Activated CD4-positive, CD25-positive, alpha-beta regulatory T cell treated with anti-CD3 and anti-CD28 coated beads, Interleukin-2, amount 50 U/mL, for 16 hours (primary cell): ENCODE results near the gene CCNG2.

Experiments used
- DNase-seq: peaks from one replicate; pipeline ENCODE4 v3.0.0-alpha.2; 2020; ENCODE audit warnings: low read depth, low spot score

The CCNG2 gene

DNA sequence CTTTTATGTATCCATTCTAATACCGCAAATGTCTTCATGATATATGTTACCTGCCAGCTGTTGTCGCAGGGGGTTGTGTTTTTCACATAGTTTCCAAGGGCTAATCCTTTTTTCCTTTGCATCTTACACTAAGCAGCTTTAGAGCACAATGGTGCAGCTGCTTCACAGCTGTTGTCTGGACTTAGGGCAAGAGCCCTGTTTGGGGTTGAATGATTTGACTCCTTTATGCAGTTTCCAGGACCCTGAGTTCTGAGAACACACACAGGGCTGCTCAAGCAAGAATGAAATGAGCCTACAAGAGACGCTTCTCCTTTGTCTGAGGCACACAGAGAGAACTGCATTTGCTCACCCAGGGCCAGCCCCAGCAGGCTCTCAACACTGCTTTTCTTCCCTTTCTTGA lies 20.2 kb downstream of the CCNG2 start:
- no peak for DNase-seq

DNA sequence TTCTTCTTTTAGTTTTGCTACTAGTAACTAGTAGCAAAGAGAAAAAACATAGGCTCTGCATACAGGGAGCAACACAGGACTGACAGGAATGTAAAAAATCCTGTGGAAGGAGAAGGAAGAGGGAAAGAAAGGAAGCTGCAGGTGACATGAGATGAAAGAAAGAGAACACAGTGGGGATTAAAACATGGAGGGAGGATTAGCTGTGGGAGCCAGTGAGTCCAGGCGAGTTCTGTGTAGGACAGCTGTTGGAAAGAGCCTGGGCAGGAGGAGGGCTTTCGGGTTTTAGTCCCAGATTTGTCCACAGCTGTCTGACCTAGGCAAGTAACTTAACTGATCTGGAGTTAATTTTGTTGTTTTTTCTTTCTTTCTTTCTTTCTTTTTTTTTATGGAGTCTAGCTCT lies 21.6 kb downstream of the CCNG2 start:
- DNase-seq: no peak

DNA sequence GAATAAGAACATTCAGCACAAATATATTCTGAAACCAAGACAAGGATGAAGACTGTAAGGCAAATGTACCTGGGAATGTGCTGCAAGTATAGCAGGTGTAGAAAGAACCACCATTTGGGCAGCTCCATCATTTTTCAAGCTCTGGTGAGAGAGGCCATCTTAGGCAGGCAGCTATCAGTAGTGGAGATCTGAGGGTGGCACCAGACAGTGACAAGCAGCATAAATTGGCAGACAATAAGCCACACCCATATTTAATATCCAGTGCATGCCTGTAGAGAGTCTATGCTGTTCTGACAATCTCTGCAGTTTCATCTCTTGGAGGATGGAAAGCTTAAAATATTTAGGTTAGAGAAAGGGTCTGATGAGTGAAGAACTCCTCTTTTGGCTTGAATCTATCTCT lies 22.5 kb downstream of the CCNG2 start:
- no peak for DNase-seq

DNA sequence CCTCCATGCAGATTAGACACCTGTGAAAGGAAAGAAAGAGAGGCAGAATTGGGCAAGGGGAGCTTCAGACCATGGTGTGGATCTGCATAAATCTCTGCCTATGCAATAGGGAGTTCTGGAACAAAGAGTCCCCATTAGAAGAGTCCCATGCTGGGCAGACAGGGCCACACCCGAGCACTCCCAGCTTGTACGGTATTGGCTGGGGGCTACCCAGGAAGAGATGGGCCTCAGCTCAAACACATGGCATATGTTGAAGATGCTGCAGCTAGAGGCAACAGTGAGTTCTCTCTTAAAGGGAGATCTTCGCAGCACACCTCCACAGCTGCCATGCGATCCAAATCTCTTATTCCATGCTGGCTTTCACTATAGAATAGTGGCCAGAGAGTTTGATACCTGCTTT lies 24.7 kb downstream of the CCNG2 start:
- no peak for DNase-seq

DNA sequence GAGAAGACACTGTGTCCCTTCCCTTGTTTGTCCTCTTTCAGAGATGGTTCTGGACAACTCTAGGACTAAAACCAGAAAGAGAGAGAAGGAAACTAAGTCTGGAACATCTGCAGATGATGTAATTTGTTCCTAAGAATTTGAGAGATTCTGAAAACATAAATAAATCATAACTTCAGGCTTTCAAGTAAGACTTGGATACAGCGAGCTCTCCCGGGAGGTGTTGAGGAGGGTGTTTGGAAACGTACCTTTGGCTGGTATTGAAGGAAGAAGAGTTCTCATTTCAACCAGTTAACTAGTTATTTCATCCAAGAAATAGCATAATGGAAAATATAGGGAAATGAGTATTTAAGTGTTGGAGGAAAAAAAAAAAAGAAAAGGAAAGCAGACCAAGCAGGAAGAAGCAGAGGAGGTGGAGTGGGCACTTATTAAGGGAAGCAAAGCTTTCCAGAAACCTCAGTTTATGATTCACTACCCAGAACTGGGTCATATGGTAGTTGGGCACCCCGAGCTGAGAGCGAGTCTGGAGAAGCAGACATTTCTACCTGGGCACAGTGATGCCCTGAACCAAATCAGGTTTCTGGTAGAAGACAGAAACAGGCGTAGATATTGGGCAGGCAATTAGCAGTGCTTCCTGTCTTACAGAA lies 26.9 kb downstream of the CCNG2 start:
- no peak for DNase-seq

DNA sequence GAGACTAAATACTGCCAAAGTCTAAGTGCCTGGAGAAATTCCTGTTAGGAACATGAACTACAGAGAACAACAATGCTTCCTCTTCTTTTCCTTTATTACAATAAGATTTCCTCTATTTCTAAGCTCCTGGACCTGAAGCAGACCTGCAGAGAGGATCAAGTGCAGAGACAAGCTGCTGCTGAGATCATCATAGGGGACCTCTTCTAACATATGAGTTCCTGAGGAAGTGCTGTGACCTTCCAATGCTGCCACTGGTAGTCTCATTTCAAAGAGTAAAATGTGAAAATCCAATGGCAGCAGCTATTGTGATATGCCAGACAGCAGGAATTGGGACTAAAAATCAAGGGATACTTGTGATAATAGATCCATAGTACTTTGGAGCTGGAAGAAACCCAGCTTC lies 28.0 kb downstream of the CCNG2 start:
- DNase-seq: no peak

DNA sequence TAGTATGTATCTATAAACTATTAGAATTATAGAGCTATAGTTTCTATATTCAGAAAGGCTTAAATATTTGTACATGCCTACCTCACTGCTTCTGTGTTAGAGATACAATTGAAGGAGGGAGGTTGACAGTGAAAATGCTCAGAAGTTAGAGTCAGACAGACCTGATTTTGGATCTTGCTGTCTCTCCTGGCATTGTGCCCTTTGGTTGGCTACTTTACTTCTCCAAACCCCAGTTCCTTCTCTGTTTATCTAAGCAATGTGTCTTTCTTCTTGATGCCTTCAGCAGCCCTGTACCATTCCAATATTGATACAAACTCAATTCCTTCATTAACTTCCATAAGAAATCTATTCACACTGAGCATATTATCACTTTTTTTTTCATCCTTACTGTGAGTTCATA lies 28.7 kb downstream of the CCNG2 start:
- DNase-seq: no peak

DNA sequence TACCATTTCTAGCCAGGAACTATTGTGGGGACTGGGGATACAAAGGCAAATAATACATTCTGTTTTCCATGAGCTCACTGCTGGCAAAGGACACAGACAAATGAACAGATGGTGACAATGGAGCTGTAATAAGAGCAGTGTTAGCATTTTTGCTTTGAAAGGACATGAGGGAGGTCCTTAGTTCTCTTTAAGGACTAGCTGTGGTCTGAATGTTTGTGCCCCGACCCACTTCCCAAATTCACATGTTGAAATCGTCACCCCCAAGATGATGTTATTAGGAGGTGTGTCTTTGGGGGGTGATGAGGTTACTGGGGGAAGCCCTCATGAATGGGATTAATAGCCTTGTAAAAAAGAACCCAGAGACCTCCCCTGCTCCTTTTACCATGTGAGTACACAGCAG lies 30.3 kb downstream of the CCNG2 start:
- DNase-seq: no peak

DNA sequence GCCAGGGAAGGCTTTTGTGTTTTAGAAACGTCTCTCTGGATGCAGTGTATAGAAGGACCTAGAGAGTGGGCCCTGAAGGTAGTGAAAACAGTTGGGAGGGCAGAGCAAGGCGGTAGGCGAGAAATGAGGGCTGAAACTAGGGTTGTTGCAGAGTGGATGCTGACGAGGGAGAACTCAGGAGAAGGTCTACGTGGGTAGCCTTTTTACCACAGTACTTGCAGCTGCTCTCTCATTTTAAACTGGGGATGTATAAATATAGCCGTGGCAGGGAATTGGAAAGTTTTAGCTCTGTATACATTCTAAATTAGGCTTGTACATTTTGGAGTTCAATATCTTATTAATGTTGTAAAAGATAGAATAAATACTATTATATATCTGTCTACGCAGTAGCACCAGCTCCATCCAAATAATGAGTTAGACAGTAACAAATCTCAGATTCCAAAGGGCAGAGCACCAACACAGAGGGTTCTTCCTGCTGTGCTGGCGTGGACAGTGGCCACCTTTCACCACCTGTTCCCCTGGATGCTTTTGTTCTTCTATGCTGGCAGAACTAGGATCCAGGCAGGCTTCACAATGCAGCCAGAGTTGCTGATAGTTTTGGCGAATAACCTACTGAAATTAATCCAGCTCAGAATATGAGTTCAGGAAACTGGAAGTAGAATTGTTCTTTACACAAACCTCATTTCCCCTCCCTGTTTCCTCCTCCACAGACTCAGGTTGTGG lies 31.7 kb downstream of the CCNG2 start:
- no peak for DNase-seq

DNA sequence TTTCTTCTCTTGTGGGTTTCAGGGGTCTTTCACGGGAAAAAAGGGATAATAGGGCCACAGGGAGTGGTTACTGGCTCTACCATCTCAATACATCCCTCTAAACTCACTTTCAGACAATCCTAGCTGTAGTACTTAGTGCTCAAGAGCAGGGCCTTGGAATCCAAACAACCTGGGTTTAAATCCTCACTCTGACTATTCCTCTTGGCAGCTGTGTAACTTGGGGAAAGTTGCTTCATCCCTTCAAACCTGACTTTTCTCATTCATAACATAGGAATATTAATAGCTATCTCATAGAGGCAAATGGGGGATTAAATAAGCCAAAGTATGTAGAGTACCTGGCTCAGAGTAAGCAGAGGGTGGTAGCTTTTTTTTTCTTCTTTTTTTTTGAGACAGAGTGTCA lies 32.4 kb downstream of the CCNG2 start:
- no peak for DNase-seq

DNA sequence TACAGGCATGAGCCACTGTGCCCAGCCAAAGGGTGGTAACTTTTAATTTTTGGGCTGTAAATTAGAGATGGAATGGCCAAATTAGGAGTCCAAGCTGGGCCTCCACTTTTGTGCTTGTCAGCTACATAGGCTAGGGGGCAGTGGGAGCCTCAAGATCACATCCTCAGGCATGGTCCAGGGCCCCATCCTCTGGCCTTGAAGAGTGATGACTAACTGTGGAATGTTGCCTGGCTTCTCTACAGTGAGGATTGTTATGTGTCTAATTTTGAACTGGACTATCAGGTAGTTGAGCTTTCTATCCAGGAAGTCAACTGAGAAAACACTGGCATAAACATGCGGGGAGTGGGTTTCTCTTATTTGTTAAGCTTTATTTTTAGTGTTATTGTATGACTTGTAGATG lies 33.0 kb downstream of the CCNG2 start:
- DNase-seq: no peak

DNA sequence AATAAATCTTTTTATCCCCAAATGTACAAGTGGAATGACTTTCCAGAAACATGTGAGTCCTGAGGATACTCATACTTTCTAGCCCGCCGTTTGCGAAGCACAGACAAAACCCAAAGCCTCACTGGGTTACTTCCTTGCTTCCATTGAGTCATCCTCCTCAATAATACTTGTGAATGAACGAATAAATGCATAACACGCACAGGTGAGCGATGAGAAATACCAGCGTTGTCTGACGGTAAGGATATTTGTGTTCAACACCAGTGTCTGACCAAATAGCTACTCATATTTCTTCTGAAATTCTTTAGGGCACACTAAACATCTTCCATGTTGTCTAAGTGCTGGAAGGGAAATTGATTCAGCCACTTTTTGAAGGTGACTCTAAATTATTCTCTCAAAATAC lies 36.0 kb downstream of the CCNG2 start:
- no peak for DNase-seq

DNA sequence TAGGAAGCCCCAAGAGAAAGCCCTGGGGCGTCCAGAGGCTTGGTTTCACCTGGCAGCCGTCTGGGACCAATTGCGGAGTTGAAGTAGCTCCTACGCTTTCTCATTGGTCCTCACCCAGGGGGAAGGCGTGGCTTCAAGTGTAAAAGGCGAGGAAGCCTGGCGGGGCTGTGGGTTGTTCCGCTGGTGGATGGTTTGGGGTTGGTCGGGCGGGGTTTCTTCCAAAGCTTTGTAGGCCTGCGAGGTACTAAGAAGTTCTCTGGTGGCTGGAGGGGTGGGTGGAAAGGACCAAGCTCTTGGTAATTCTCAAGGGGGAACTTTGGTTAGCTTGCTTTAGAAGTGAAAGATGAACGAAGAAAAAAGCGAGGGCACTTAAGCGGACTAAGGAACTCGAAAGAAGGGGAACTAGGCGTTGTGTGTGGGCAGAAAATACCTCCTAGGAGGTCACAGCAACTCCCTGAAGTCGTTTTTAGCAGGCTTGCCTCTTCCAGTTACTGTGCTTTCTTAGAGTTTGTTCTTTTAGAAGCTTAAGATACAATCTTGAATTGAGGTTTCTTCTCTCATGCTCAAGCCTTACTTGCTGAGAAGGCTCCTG lies 36.6 kb downstream of the CCNG2 start:
- peak; percentile 58 for DNase-seq

DNA sequence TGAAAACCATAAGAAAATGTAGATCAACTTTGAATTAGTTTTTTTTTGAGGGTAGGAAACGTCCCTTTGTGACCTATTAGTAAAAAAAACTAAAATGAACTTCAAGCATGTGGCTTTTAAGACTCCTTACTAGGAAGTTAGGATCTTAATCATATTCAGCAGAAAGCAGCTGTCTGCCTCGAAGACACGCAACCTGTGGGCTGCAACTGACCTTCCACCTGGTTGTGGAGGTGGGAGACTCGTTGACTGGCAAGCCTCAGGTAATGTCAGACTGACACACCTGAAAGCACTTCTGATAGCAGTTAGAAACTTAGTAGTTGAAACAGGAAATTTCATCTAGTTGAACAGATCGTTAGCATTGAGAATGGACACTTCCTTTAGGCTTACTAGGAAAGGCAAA lies 37.4 kb downstream of the CCNG2 start:
- DNase-seq: no peak

DNA sequence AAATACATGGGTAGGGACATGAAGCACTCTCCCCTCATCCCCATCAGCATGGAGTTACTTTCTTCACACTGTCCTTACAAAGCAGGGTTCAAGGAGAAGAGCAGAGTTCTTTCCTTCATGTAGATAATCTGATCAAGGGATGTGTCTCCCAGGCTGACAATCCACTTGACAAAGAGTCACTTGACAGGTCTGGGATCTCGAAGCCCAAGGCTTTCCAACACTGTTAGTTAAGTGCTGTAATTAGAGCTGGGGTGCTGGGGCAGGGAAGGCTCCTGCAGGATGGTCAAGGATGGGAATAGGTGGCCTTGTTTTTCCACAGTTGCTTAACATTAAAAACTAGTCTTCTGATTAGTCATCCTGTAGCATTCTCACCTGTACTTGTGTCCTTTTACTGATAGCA lies 38.0 kb downstream of the CCNG2 start:
- no peak for DNase-seq

DNA sequence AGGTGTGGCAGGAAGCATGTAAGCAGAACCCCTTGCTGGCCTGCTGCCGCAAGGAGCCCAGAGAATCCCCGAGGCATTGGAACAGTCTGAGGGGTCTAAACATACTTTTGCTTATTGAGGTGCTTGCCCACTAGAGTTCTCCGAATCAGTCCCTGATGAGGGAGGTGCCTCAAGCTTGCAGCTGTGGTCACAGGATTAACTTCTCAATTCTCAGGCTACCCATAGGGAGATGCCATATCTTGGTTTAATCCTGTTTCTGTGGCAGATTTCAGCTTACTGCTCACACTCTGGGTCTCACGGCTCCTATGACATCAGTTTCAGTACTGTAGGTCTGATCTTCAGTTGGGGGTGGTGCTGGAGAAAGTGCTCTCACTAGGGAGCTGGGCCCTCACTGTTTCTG lies 39.9 kb downstream of the CCNG2 start:
- no peak for DNase-seq

DNA sequence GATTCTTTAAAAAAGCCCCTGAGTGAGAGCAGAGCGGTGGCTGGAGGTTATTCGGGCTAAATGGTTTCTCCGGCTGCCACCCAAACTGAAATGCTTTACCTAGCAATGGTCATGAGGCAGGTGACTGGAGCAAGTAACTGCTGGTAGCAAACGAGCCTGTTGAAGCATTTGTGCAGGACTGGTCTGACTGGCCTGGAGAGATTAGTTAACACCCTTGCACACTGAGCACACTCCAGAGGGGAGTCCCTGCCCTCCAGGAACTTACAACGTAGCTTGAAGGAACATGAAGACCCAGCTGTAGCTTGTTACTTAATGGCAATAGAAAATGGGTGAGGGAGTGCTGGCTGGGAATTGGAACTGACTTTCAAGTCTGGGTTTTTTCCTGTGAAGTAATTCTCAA lies 40.4 kb downstream of the CCNG2 start:
- DNase-seq: no peak

DNA sequence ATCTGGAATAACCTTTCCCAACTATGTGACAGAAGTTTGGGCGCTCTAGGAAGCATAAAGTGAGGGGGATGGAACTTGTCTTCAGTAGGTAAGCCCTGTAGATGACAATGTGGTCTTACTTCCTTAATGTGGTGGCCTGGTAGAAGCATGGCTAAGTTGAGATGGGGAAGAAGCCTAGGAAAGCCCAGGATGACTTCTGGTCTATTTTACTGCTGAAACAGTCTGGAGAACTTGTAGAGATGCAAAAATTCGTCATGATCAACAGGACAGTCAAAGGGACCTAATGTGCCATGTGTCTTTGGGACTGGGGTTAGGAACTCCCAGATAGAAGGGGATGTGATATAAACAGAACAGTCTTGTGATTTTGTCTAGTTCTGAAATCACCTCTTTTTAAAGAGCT lies 40.8 kb downstream of the CCNG2 start:
- no peak for DNase-seq

DNA sequence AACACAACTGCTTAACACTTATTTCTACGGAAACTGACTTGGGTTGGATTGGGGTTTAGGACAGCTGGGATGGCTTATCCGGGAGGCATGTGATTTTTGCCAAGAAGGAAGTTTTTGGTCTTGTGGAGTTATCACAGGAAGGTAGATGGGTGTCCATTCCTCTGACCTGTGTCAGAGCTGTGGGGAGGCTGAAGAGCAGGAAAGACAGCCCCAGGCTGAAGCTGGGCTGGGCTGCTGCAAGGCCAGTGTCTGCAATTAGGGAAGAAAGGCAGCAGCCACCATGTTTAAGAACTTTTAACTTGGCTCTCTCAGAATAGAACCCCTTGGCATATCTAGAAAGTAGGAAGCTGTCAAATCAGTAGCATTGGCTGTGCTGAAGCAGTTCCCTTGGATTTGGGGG lies 42.3 kb downstream of the CCNG2 start:
- DNase-seq: no peak

DNA sequence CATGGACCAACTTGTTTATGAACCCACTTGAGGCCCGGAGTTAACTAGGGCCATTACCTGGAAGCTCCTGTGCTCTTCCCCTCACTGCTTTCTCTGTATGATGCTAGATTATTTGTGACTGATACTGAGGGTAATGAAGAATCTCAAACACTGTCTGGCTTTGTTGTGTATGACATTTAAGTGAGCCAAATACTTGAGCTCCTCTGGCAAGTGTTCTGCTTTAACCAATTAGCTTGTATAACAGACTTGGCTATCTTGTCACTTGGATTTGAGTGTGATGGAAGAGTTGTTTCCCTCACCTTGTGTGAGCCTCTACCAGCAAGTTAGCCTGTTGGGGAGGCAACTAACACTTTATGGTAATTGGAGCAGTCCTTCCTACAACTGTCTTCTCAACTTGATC lies 42.7 kb downstream of the CCNG2 start:
- no peak for DNase-seq

DNA sequence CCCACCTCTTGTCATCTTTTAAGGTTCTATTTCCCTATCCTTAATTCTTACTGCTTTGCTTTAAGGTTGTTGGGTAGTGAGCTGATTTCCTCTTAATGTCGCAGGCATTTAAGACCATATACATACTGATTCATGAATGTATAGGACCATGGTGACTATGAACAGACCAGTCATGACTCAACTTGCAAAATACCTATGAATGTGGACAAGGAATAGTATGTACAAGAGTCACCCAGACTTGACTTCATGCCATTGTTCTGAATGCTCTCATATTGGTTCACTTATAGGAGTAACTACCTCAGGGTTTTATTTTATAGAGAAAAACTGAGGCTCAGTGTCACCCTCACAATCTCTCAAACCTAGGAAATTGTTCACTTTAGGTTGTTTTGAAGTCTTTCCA lies 44.3 kb downstream of the CCNG2 start:
- no peak for DNase-seq

DNA sequence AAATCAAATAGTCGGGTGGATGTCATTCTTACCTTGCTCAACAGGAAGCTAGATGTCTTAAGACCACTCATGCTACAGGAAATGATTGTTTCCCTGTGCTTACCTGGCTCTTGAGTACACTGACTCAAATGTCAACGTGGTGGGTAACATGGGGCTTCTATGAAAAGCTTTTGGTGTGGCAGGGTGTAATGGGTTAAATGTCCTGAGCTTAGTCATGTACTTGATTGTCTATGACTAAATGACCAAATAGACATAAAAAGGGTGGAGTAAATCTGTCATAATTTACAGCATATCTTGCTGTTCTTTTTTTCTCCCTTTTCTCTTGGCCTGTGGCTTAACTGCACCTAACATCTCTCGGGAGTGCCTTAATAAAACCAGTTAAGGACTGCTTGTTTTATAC lies 44.9 kb downstream of the CCNG2 start:
- no peak for DNase-seq

DNA sequence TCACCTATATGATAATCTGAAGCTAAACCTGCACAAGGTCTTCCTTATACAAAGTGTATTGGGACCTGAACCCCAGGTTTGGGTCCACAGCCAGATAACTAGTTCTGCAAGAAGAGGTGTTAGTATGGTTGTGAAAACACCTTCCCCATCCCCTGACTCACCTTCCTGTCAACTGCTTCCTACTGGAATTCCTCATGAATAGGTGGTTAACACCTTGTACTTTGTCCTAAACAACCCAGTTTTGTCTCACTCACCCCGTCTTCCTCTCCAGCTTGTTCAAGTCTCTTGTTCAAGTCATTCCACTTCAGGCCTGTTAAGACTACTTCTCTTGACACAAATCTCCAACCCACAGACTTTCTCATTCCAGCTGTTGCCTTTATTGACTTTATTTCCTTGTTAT lies 45.5 kb downstream of the CCNG2 start:
- no peak for DNase-seq
